ENCODE data around the gene RHEB.

GRCh38 chr7:151425670-151426440 lies 93.8 kb downstream of the RHEB start:
- TF ChIP-seq ZNF565 (CRISPR knock-in tag; conservative IDR thresholded peaks at IDR 0.05; ENCODE audit: low read depth) (no peak), ZFP30 (CRISPR knock-in tag; IDR thresholded peaks at IDR 0.05) (no peak)
